Femur (tissue), 1 donor: ENCODE measurements around the gene MMRN1.

Source experiments
- DNase-seq: peaks from one replicate; pipeline ENCODE4 v3.0.0-alpha.2; 2017

Gene MMRN1, protein sequence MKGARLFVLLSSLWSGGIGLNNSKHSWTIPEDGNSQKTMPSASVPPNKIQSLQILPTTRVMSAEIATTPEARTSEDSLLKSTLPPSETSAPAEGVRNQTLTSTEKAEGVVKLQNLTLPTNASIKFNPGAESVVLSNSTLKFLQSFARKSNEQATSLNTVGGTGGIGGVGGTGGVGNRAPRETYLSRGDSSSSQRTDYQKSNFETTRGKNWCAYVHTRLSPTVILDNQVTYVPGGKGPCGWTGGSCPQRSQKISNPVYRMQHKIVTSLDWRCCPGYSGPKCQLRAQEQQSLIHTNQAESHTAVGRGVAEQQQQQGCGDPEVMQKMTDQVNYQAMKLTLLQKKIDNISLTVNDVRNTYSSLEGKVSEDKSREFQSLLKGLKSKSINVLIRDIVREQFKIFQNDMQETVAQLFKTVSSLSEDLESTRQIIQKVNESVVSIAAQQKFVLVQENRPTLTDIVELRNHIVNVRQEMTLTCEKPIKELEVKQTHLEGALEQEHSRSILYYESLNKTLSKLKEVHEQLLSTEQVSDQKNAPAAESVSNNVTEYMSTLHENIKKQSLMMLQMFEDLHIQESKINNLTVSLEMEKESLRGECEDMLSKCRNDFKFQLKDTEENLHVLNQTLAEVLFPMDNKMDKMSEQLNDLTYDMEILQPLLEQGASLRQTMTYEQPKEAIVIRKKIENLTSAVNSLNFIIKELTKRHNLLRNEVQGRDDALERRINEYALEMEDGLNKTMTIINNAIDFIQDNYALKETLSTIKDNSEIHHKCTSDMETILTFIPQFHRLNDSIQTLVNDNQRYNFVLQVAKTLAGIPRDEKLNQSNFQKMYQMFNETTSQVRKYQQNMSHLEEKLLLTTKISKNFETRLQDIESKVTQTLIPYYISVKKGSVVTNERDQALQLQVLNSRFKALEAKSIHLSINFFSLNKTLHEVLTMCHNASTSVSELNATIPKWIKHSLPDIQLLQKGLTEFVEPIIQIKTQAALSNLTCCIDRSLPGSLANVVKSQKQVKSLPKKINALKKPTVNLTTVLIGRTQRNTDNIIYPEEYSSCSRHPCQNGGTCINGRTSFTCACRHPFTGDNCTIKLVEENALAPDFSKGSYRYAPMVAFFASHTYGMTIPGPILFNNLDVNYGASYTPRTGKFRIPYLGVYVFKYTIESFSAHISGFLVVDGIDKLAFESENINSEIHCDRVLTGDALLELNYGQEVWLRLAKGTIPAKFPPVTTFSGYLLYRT

GRCh38 chr4:89894649-89895550 is at the start of gene MMRN1:
TSS of gene MMRN1 (plus strand) at chr4:89894854. CDS start at chr4:89894972, 118 bp downstream.
- no peak for DNase-seq

DNA sequence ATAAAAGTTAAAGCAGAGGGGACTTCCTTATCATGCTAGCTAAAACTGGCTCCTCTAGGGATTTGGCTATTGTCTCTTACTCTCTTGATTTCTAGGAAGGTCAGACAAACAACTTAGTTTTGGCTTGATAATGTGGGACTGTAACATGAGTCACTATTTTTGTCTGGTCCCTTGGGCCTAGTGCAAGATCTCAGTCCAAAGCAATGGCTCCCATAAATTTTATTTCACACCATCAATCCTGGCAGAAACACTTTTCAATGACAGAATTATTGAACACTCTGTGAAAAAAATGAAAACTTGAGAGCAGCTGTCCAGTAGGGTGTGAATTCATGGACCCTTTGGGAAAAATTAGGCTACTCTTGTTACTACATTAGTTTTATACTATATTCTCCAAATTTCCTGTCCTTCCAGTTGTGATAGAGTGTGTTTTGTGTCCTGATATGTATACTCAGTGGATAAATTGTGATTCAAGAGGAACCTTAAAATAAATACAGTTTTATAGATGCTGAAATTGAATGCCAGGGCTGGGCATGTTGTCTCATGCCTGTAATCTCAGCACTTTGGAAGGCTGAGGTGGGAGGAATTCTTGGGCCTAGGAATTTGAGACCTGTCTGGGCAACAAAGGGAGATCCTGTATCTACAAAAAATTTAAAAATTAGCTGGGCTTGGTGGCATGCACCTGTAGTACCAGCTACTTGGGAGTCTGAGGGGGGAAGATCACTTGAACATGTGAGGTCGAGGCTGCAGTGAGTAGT is 46.9 kb upstream of the MMRN1 start:
- no peak for DNase-seq

GRCh38 chr4:89855236-89855635 is 39.4 kb upstream of the MMRN1 start:
- DNase-seq = no peak

GRCh38 chr4:89860971-89861370 is 33.7 kb upstream of the MMRN1 start:
- DNase-seq = no peak

- no peak for DNase-seq
These were observed 31.1 kb upstream of the MMRN1 start for GRCh38 chr4:89863533-89863932.

DNA sequence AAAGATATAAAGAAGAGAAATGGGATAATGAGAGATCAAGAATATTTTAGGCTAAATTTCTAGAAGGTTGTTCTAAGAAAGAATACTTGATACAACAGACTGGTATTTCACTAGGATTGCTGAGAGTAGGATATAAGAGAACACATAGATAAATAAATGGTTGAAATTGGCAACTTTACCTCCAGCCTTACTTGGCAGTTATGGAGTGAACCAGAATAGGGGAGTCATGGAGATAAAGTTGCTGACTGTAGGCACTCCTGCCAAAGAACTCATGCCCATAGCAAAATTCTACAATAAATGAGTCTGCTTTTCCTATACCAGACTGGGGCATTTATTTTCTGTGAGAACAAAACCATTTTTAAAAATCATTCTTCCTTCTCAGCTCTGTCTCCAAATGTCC is 26.4 kb upstream of the MMRN1 start:
- no peak for DNase-seq

DNA sequence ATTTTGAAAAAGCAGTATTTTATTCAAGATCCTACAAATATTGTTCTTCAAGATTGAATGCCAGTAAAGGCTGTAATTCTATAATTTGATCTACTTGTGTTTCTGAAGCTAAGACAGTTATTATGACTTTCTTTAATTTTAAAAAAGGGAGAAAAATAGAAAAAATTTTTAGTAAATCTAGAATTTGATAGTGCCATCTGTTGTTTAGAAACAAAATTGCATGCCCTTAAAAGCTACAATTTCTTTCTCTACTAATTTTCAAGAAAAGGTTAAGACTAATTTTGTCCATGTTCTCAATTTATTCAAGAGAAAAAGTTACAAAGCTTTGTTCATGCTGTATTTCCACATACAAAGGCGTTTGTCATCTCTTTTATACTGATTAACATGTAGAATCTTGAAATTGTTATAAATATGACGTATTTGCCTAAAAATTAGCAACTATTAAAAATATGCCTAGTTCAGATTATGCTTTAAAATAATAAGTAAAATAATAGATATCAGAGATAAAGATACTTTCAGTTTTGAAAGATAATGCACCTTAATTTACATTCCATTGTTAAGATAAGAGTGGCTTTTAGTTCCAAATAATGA is 25.6 kb upstream of the MMRN1 start:
- no peak for DNase-seq

GRCh38 chr4:89871211-89871610 is 23.4 kb upstream of the MMRN1 start:
- no peak for DNase-seq

GRCh38 chr4:89876548-89876947 is 18.1 kb upstream of the MMRN1 start:
- no peak for DNase-seq

- no peak for DNase-seq
These were observed 16.0 kb upstream of the MMRN1 start for GRCh38 chr4:89878611-89879010.

DNA sequence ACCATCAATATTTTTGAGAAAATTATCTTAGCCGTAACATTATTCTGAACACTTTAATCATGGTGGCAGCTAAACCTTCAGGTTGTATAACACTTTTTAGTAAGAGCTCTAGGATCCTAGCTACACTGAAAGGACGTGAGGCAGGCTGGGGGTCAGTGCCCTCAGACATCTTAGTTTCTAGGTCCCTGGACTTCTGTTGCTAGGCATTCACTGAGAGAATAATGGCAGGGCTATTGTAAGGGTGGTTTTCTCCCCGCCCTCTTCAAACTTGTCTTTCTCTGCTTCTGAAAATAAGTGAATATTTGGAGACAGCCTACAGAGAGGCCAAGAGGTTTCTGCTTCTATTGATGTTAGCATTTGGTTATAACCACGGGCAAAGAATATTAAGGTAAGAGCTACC is 15.4 kb upstream of the MMRN1 start:
- DNase-seq = no peak

DNA sequence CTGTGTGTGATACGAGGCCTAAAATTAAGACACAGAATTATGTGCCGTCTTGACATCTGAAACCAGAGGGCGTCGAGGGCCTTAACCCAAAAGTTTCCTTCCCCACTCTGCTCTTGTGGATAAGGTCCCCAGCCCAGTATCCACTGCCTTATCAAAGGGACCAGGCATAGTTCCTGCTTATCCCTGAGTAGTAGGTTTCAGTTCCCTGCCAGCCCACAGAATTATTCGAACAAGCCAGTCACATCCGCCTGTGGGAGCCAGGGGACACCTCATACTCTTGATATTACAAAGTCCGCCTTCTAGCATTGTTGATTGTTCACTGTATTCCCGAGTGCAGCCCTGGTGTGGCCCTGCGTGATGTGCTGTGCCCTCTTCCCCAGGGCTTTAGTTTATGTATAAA is 5.4 kb upstream of the MMRN1 start:
- DNase-seq = peak; percentile 28

DNA sequence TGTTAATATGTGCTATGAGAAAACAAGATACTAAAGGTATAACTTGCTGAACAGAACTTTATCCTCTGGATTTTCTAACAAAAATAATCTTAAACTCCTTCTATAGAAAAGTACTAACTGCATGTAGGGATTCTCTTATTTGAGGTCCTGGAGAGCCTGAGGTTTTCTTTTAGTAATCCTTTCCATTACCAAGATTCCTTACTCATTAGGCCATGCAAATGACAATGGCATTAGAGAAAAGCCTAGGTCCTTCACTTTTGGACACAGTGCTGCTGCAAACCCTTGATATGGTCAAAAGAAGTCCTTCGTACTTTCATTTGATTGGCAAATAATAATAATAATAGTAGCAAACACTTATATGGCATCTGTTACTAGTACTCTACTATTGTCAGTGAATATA is 3.2 kb downstream of the MMRN1 start:
- no peak for DNase-seq

- DNase-seq = no peak
These were observed 3.7 kb downstream of the MMRN1 start for GRCh38 chr4:89898304-89898716.

DNA sequence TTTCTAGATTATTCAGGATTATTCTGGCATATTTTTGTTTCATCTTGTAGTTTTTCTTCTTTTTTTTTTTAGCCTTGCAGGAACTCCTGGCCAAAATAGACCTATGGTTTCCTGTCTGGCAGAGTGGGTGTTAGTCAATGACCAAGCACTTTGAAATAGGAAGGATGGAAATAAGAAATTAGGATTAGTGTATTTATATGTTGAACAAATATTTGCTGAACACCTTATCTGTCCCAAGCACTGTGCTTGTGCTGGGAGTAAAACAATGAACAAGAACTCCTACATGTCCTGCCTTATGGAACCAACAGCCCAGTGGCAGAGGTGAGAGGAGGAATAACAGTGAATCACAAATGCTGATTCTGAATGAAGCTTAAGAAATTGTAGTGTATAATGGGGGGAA is 4.5 kb downstream of the MMRN1 start:
- no peak for DNase-seq

- DNase-seq = no peak
These were observed 5.2 kb downstream of the MMRN1 start for GRCh38 chr4:89899854-89900253.

DNA sequence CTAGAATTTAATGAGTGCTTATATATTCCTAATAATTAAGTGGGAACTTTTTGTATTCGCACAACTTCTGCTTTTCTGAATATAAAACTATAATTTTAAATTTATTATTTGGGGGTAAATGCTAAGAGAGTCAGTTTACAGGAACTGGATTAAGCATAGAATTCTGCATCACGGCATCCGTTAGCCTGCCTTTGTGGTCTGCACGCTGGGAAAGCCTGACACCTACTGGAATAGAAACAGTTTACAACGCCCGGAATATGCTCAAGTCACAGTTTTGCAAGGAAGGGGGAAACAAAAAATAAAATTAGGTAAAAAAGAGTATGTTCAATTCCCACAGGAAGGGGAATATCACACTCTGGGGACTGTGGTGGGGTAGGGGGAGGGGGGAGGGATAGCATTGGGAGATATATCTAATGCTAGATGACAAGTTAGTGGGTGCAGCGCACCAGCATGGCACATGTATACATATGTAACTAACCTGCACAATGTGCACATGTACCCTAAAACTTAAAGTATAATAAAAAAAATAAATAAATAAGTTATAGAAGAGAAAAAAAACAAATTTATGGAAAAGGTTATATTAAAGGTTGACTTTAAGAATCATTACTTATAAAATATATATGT is 7.3 kb downstream of the MMRN1 start:
- peak; percentile 52 for DNase-seq

DNA sequence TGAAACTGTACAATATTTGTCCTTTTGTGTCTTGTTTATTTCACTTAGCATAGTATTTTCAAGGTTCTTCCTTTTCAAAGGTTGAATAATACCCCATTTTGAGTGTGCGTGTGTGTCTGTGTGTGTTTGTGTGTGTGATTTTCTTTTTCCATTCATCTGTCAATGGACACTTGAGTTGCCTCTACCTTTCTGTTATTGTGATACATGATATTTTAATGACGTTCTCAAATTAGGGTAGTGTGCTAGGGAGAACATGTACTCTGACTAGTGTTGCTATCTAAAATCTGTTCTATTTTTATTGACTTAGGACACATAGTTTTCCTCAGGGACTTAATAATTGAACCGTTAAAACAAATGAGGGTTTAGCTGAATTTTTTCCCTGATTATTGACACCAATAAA is 9.9 kb downstream of the MMRN1 start:
- DNase-seq = no peak

DNA sequence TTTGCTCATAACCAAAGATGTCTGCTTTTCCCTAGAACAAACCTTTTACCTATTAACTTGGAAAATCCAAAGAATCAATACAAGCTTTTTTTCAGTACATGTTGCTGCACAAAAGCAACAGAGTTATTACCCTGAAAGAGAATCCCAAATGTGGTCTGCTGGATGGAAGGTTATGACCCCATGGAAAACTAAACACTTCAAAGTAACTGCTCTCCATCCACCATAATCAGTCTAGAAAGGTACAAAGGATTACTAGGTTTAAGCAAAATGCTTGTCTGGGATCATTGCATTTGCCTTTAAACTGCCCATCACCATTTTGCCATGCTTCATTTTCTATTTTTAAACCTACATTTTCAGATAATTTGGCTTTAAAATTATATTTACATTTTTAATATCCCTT is 11.7 kb downstream of the MMRN1 start:
- DNase-seq = no peak

DNA sequence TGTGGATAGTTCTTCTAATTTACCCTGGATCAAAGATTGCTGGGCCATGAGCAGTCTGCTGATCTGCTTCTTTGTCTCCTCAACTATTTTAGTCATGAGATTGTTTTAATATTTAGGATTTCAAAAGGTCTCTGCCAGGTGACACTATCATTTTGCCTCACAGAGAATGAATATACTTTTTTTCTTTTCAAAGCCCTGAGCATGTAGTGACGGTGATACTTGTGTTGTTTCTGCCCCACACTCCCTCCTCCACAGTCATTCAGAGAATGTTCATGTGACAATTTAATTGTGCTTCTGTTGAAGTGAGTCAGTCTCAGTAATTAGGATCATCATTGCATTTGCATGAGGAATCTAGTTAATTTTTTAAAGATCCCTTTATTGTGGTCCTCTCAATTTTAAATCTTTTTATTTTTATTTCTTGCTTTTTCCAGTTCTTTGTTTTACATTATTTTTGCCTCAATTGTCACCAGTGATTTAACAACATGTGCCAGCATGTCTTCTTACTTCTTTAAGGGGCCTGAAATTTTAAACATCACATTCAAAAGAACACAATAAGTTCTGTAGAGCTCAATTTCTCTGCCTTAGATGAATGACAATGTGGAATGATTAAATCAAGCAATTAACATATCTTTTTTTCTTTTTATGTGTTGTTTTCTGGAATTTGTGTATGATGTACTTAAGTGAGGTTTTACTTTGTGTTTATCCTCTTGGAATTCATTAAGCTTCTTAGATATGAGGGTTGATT is 12.3 kb downstream of the MMRN1 start:
- no peak for DNase-seq
